Fibroblast of skin of scalp (primary cell): ENCODE results near the gene HPF1.
"Not testable (repeated sequence)": the region's sequence is repeated elsewhere in the genome, so short reads cannot be mapped to it uniquely, and the experiment has no call there.

Source experiments
- DNase-seq: peaks from one replicate; pipeline ENCODE4 v3.0.0-alpha.2; 2013

The HPF1 gene

DNA sequence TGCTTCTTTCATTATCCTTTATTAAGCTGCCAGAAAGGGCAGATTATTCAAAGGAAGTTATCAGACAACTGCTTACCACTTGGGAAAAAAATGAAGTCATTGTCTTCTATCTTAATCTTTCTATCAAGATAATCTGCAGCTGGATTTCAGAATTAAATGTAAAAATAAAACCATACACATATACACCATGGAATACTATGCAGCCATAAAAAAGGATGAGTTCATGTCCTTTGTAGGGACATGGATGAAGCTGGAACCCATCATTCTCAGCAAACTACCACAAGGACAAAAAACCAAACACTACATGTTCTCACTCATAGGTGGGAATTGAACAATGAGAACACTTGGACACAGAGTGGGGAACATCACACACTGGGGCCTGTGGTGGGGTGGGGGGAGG, 19.1 kb downstream of the HPF1 start:
- DNase-seq: not testable (repeated sequence)

DNA sequence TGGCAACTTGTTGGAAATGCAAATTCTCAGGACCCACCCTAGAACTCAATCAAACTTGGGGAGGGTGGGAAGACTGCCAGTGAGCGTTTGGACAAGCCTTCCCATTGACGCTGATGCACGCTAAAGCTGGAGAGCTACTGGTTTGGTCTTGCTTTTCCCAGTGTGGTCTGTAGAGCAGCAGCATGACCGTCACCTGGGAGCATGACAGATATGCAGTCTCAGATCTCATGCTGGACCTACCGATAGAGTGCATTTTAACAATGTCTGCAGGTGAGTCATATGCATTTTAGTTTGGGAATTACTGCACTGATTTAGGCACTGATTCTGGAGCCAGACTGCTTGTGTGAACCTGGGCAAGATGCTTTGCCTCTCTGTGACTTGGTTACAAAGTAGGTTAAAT, 27.2 kb downstream of the HPF1 start:
- no peak for DNase-seq

DNA sequence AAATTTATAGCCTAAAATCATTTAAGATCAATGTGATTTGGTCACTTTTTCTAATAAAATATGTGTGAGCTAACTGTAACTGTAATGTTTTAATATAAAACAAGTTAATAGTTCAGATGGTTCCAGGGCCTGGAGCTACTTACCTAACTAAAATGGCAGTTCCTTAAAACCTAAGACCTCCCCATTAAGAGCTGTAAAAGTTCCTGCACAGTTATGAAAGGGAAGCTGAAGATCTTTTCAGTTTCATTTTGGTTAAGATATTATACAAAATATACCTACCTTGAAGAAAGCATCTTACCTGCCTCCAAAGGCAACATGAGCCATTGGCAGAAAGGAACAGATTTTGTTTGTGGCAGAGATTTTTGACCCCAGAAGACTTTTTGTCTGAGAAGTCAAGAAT, 30.1 kb downstream of the HPF1 start:
- DNase-seq: no peak

DNA sequence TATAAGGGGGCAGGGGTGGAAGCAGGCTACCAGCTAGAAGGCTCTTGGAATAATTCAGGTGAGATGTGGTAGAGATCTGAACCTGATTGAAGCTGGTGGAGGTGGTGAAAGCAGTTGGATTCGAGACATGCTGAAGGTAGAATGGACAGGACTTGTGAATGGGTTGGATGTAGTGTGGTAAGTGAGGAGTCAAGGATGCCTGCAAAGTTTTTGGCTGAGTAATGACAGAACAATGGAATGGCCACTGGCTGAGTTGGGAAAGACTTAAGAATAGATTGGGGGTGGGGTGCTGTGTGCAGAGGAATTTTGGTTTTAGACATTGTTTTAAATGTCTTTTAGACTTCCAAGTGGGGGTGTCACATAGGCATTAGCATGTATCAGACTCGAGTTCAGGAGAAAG, 33.5 kb downstream of the HPF1 start:
- DNase-seq: peak; percentile 76

DNA sequence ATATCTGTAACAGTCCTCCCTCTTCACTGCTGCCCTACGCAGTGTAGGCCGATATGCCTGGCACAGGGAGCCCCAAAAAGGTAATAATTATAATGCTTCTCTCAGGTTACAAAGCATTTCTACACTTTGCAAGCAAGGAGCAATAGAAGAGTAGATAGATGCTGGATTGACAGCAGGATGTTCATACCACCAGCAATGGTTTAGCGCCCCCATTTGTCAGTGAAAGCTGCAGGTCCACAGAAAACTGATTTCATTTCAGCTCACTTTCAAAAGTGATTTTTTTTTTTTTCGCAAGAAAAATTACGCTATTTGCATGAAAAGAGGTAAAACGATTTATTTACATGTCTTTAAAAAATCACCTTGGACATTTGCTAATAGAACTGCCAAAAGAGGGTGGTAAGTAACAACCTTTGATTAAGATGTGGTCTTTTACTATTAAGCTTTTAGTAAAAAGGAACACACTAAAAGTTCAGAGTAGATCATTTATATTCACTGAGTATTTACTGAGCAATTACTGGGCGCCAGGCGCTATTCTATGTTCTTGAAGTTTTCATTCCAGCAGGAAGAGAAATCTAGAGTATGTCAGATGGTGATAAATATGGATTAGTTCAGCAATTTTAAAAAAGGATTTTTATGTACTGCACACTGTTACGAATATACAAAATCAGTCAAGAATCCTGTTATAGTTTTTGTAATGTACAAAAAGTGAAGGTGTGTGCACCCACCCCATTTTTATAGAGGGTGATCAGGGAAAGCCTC, 34.4 kb downstream of the HPF1 start:
- DNase-seq: peak; percentile 12

DNA sequence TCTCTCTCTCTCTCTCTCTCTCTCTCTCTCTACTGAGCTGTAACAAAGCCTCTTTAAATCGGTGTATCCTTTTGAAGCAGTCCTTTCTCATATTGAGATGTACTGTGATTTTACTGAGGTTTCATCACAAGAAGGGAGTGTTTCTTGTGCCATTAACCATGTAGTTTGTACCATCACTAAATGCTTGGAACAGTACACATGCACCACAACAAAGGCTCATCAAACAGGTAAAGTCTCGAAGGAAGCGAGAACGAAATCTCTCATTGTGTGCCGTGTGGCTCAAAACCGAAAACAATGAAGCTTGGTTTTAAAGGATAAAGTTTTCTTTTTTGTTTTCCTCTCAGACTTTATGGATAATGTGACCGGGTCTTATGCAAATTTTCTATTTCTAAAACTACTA, 37.2 kb downstream of the HPF1 start:
- no peak for DNase-seq

DNA sequence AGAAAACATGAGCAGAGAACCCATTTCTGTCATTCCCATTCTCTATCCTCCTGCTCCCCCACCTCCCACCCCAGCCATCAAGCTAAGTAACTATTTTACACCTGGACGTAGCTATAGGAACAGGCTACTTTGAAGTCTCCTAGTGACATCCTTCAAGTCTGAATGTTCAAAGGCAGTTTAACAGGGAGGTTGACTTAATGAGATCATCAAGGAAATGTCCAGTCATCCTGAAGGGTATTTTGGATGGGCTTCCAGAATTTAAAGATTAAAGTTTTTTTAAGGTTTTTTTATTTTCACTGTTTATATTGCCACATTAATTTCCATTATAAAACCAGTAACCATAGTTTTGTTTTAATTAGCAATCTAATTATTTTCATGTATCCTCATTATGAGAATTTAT, 41.1 kb downstream of the HPF1 start:
- DNase-seq: peak; percentile 3

DNA sequence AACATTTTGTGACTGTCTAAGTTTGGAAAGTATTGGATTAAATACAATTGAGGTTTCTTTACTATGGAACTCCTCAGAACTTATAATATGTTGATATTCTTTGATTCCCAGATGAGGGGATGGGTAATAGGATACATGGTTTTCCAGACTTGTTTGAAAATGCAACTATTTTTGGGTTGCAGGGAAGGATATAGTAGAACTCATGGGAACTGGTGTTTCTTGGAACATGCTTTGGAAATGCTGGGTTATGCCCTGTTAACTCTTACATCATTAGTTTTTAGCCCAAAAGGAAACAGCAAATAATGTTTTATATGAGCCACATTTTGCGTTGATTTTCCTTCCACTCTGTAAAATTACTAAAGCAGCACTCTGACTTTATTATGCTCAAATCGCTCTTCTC, 41.9 kb downstream of the HPF1 start:
- DNase-seq: no peak

DNA sequence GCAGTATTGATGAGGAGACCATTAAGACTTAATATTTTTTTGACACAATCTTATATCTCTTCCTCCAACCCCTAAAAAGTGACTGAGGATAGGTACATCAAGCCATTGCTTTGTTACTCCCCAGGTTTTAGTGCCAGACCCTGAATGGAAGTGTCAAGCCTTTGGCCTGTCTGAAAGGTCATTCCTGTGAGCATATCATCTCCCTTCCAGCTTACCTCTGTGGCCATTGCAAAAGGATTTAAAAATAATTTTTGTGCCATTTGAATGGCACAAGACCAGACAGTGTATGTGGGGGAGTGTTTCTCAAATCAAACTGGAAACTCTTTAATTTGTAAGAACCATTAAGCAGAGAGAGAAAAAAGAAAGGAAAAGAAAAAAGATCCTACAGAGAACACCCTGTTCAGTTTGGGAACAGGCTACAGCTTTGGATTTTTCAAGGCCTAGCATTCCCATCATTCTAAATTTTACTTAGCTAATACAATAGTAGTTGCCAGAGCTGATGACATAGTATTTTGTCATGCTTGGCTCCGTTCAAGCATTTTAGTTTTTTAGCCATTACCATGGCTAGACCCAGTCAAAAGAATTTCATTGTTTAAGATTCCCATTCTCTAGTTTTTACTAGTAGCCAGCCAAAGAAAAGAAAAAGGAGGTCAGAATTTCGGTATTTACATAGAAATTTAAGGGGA, 49.6 kb downstream of the HPF1 start:
- DNase-seq: no peak

DNA sequence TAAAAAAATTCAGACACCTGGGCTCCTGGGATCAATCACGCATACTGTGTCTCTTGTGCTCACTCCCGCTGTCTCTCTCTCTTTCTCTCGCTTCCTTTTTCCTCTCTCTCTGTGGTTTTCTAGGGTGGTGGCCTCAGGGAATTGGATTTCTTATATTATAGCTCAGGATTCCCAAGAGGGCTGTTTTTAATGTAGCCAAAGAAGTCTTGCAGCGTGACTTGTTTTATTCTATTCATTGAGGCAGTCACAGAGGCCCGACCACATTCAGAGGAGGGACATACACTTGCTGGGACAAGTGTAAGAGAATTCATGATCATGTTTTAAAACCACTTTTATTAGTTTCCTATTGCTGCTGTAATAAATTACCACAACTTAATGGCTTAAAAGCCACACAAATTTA, 59.4 kb downstream of the HPF1 start:
- DNase-seq: no peak

DNA sequence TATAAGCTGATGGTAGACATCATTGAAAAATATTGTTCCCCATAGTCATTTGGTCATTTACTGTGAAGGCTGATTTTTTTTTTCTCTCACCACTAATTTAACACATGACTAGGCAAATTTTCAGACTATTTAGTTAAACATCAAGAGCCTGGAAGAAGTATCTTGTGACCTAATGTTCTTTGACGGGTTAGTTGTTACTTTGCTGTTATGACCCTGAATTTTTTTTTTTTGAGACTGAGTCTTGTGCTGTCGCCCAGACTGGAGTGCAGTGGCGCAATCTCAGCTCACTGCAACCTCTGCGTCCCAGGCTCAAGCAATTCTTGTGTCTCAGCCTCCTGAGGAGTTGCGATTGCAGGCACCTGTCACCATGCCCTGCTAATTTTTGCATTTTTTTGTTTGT, 67.0 kb downstream of the HPF1 start:
- DNase-seq: no peak

DNA sequence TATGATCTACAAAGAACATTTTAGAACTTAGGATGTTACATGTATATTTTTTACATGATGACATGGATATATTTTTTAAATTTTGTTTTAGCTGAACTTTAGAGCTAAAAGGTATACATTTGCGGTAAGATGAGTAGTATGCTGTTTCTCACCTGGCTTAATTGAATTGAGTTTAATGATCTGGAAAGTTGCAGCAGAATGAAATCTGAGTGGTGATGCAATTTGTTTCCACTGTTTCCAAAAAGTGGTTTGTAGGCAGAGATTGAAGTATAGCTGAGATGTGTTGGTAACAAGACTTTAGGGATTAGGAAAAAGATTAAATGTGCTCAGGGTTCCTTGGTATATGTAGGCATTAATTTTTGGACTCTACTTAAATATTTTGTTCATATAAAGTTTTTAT, 68.1 kb downstream of the HPF1 start:
- DNase-seq: no peak

DNA sequence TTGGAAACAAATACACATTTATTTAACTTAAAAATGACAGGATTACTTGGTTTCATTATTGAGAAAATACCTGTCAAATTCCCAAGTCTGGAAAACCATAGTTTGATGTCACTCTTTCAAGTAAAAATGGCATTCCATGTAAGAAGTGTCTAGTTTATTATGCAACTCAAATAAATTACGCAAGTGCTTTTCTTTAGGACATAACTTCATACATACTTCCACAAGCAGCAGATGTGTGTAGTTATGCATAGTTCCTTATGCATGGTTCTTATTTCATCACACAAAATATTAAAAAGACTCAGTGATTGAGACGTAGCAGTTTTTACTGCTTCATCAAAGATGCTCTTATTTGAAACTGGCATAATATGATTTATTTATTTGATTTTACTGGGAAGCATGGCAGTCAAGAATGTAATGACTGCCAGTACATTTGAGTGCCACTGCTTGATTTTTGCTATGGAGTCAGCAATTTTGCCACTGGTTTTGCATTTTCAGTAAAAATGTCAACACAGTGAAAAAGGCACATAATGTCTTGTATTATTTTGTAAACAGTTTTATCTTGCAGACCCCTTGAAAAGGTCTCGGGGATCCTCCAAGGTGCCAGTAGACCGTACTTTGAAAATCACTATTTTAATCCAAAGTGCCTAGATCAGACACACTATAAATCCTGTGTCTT, 75.2 kb downstream of the HPF1 start:
- peak; percentile 28 for DNase-seq
